SK-N-MC (cell line): ENCODE data around the gene ALDH5A1.

Experiments used
- EZH2 ChIP-seq: fragments of 200-600 bp; sonication (generic); IDR thresholded peaks from one replicate; pipeline ENCODE4 v1.6.1; 2017; ENCODE audit warnings: antibody characterized with exemption
- FOXP2 ChIP-seq: optimal IDR thresholded peaks from 2 replicates; pipeline ENCODE3; 2011; ENCODE audit warnings: mild to moderate bottlenecking, moderate library complexity; ENCODE audit not compliant: insufficient read depth; ENCODE audit errors: extremely low read length, control extremely low read depth
- POLR2AphosphoS5 ChIP-seq: IDR thresholded peaks from 2 replicates; pipeline ENCODE4 v1.6.1; 2012; ENCODE audit warnings: mild to moderate bottlenecking, low read depth, low read length, borderline replicate concordance

DNA sequence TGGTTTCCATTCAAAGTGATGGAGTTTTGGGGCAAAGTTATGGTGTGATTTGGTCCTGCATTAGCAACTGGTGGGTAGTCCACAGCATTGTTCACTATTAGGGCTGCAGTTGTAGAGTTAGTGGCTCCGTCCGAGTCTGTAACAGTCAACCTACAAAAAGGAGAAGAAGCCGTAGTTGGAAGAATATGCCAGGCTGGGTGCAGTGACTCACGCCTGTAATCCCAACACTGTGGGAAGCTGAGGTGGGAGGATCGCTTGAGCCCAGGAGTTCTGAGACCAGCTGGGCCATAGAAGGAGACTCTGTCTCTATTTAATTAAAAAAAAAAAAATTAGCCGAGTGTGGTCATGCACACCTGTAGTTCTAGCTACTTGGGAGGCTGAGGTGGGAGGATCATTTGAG is 81.7 kb downstream of the ALDH5A1 start:
- TF ChIP-seq EZH2 (no peak), POLR2AphosphoS5 (no peak), FOXP2 (no peak)
